Rectal smooth muscle tissue (tissue), 1 donor: ENCODE measurements around the gene EARS2.

Experiments
- H3K27ac ChIP-seq: one replicate; pipeline ENCODE4 v1.7.0; 2013; ENCODE audit warnings: low read depth, low read length, inconsistent platforms
- H3K27me3 ChIP-seq: one replicate; pipeline ENCODE4 v1.7.0; 2013; ENCODE audit warnings: low read length; ENCODE audit not compliant: control insufficient read depth, insufficient read depth
- H3K36me3 ChIP-seq: one replicate; pipeline ENCODE4 v1.7.0; 2013; ENCODE audit warnings: low read length; ENCODE audit not compliant: control insufficient read depth, insufficient read depth
- H3K4me1 ChIP-seq: one replicate; pipeline ENCODE4 v1.7.0; 2013; ENCODE audit warnings: low read length; ENCODE audit not compliant: control insufficient read depth, insufficient read depth
- H3K4me3 ChIP-seq: one replicate; pipeline ENCODE4 v1.7.0; 2013; ENCODE audit warnings: low read length
- H3K9ac ChIP-seq: one replicate; pipeline ENCODE4 v1.7.0; 2013; ENCODE audit warnings: low read length

The EARS2 gene

DNA sequence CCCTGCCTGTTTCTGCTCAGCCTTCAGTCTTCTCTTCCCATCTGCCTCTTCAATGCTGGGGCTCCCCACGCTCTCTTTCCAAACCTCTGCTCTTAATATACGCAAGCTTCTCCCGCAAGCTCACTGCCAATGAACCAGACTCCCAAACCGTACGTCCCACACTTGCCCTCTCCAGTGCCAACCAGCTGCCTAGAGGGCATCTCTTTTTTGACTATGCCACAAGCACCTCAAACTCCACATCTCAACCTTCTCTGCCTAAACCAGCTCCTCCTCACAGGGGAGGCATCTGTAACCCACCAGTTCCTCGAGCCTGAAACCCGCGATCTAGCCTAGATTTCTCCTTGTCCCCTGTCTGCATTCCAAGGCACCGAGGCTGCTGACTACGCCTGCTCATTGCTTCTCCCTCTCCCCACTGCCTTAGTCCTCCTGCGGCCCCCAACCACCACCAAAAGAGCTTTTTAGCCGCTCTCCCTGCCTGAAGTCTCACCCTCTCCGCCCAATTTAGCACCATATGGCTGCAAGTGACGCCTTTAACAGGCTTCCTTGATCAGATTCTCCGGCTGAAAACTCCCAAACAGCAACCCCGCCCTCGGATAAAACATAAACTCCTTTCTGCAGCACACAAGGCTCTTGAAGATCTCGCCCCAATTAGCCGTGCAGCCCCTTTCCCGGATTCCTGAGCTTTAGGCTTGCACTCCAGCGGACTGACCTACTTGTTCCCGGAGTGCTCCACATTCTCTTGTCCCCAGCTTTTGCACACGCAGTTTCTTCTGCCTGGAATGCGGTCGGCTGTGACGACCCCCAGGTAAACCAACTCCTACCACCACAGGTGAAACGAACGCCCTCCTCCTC lies 48.3 kb downstream of the EARS2 start:
- H3K27me3 ChIP-seq: no peaks in the 10 kb centered on the region
- peak overlapping the region; percentile 25 for H3K9ac ChIP-seq
- H3K36me3 ChIP-seq: no peaks in the 10 kb centered on the region
- peak overlapping the region; percentile 80 for H3K4me3 ChIP-seq
- no peak overlapping the region for H3K27ac ChIP-seq
- H3K4me1 ChIP-seq: peaks cover 2% of the 10 kb centered on the region

DNA sequence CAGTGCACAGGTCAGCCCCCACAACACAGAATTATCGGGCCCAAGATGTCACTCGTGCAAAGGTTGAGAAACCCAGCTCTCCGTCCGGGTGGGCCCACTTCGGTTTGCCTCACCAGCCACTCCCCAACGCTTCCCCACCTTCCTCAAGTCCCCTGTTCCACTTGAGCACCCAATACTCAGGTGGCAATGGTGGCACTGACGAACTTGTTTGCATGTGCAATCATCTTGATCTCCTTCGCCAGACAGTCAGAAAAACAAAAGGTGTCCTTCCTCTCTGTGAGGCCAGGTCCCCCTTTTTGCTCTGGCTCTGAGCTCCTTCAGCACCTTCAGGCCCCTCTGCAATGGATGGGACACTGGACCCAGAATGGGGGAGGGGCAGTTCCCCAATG lies 50.5 kb downstream of the EARS2 start:
- Histone ChIP-seq H3K27ac (no peak overlapping the region), H3K36me3 (no peaks in the 10 kb centered on the region), H3K9ac (no peak overlapping the region), H3K4me3 (no peak overlapping the region), H3K27me3 (no peaks in the 10 kb centered on the region), H3K4me1 (peaks cover 2% of the 10 kb centered on the region)

DNA sequence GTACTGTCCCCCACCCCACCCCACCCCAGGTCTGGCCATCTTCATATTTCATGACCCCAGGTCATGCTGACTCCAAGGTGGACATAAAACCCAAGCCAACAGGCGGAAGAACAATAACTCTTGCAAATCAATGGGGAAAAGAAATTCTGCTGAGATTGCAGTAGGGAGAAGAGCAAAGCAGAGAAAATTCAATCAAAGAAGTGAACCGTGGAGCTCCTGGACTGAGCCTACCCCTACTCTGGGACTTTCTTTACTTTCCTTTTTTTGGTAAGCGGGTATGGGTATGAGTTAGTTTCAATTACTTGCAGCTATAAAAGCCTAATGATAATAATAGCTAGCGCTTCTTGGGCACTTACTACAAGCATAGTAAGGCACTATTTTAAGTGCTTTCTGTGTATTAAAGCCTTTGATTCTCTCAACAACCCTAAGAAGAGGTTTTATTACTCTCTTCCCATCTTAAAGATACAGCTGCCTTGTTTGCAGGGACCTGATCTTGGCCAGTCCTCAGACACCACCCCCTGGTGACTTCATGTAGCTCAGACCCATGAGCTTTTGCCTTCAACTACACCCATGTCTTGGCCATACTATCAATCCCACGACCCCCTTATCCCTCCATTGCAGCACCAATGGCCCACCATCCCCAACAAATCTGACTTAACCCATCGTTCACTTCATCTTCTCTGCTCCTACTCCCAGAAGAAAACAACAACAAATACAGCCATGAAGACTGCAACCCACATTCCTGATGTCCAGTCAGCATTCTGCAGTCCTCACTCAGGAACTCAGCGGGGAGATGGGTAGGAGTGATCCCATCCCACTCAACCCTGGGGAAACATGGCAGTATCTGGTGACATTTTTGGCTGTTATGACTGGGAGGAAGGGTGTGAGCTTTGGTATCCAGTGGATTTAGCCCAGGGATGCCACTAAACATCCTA lies 51.2 kb downstream of the EARS2 start:
- Histone ChIP-seq H3K27me3 (no peaks in the 10 kb centered on the region), H3K27ac (no peak overlapping the region), H3K36me3 (no peaks in the 10 kb centered on the region), H3K9ac (no peak overlapping the region), H3K4me3 (no peak overlapping the region), H3K4me1 (peaks cover 2% of the 10 kb centered on the region)

DNA sequence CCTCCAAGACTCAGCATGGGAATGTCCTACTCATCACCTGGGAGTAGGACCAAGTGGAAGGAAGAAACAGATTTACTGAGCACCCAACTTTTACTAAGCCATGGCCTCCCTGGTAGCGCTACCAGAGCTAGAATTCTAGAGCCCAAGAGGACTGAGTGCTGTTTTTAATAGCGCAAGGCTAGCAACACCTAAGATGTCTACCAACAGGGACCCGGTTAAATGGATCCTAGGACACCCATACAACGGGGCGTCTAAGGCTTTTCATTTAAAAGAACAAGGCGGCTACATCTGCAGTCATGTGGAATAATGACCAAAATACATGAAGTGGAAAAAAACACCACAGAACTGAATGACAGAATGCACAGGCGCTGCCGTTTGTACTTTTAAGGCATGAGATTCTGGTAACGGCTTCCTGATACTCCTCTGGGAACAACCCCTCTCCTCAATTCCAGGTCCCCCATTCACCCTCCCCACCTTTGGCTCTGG lies 51.9 kb downstream of the EARS2 start:
- no peak overlapping the region for H3K4me3 ChIP-seq
- H3K9ac ChIP-seq: no peak overlapping the region
- no peak overlapping the region for H3K27ac ChIP-seq
- H3K4me1 ChIP-seq: peaks cover 2% of the 10 kb centered on the region
- no peaks in the 10 kb centered on the region for H3K27me3 ChIP-seq
- H3K36me3 ChIP-seq: no peaks in the 10 kb centered on the region

DNA sequence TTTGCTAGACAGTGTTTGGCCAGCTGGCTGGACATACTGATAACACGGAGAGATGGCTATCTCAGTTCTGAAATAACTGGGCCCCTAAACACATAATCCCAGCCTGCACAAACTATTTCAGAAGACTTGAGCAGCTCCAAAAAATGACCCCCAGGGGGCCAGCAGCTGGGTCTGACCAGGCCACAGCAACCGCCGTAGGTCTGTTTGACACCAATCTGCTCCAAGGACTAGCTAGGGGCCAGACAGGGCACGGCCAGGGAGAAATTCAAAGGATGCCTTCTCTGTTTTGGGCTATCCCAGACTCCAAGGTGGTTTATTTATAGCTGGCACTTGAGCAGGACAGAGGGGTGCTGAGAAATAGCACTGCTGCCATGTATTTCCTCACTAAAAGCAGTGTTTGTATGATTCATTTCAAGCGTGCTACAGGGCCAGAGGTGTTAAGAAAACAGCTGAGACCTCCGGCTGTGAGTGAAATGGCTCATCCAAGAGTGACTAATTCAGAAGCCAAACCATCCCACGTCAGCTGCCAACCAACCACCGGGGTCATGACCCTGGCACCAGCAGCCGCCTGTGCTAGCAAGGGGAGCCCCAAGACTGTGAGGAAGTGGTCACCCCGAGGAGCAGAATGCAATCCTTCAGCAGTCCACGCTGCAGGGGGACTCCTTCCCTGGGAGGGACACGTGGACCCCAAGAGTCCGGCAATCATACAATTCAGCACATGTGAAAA lies 52.5 kb downstream of the EARS2 start:
- Histone ChIP-seq H3K36me3 (no peaks in the 10 kb centered on the region), H3K4me1 (peaks cover 2% of the 10 kb centered on the region), H3K4me3 (no peak overlapping the region), H3K27ac (no peak overlapping the region), H3K27me3 (no peaks in the 10 kb centered on the region), H3K9ac (no peak overlapping the region)

DNA sequence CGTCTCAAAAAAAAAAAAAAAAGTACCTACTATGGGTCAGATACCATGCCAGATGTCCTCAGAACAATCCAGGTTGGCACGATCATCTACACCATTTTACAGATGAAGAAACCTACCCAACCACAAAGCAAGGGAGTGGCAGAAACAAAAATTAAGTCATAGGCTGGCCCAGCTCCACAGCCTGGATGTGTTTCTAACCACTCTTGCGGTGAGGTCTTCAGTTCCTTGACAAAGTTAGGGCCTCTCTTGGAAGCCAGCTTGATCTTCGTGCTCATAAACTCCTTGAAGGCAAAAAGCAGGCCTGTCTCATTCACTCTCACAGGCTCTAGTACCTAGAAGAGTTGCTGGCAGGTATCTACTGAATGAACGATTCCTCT lies 53.1 kb downstream of the EARS2 start:
- no peak overlapping the region for H3K27ac ChIP-seq
- no peaks in the 10 kb centered on the region for H3K27me3 ChIP-seq
- H3K36me3 ChIP-seq: no peaks in the 10 kb centered on the region
- no peak overlapping the region for H3K4me3 ChIP-seq
- no peak overlapping the region for H3K9ac ChIP-seq
- H3K4me1 ChIP-seq: peaks cover 2% of the 10 kb centered on the region

DNA sequence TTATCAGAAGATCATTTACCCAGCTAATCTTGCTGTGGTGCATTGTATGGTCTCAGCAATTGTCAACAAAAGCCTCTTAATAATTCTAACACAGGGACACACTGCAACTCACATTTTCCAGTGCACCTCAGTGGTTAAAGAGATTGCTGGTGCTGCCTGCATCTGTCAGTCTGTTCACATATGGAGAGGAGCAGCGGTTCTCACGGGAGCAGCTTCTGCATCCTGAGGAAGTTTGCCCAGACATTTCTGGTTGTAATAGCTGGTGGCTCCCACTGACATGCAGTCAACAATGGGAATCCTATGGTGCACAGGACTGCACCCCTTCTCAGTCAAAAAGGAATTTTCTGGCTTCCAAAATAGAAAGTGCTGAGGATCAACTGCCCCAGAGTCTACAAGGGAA lies 54.7 kb downstream of the EARS2 start:
- Histone ChIP-seq H3K4me3 (no peak overlapping the region), H3K27ac (no peak overlapping the region), H3K4me1 (peaks cover 2% of the 10 kb centered on the region), H3K9ac (no peak overlapping the region), H3K36me3 (no peaks in the 10 kb centered on the region), H3K27me3 (no peaks in the 10 kb centered on the region)

DNA sequence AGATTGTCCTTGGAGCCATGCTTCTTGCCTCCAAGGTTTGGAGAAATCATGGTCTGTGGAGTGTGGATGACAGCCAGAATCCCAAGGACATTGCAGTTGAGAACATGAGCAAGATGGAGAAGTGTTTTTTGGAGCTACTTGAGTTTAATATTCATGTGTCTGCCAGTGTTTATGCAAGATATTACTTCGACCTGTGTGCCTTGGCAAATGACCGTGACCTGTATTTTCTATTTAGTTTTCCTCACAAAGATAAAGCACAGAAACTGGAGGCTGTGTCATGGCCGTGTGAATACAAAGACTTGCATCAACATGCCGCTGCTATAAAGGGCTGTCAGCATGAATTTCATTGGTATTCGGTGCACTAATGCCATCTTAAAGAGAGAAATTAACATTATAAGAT lies 55.9 kb downstream of the EARS2 start:
- Histone ChIP-seq H3K36me3 (no peaks in the 10 kb centered on the region), H3K4me1 (peaks cover 2% of the 10 kb centered on the region), H3K27me3 (no peaks in the 10 kb centered on the region), H3K27ac (no peak overlapping the region), H3K4me3 (no peak overlapping the region), H3K9ac (no peak overlapping the region)

DNA sequence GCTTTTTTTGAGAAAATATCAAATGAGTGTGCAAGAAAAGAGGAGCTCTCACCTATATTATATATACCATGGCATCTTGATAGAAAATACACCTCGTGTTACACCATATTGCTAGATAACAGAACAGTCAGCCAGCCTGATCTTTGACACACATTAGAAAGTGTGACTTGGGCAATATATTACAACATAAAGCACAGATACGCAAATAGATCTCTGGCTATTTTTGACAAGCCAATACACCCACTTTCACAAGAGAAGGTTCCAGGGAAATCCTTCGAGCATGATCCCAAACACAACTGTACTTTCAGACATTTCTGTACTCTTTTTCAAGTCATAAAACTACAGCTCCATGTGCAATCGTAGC lies 56.3 kb downstream of the EARS2 start:
- Histone ChIP-seq H3K9ac (no peak overlapping the region), H3K27me3 (no peaks in the 10 kb centered on the region), H3K27ac (no peak overlapping the region), H3K36me3 (no peaks in the 10 kb centered on the region), H3K4me1 (peaks cover 2% of the 10 kb centered on the region), H3K4me3 (no peak overlapping the region)

DNA sequence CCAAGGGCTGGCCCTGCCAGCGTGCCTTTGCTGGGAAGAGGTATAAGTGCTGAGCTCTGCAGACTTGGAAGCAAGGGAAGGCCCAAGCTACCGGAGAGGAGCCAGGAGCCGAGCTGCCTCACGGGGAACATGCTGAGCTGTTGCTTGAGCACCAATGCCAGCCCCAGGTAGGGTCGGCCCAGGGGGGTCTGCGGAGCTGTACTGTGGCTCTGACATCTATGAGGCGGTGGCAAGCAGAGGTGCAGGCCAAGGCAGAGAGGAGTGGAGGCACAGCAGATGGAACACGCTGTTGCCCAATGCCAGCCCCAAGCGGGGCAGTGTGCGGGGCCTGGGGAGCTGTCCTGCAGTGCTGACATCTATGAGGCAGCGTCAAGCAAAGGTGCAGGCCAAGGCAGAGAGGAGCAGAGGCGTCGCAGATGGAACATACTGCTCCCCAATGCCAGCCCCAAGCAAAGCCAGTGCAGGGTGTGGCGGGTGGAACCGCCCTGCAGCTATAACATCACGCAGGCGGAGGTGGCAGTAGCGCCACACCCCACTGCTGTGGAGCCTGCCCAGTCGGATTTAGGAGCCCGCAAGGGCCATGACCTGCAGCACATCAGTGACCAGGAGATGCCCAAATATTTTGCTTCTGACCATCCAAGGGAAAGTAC lies 56.8 kb downstream of the EARS2 start:
- no peak overlapping the region for H3K27ac ChIP-seq
- H3K27me3 ChIP-seq: no peaks in the 10 kb centered on the region
- H3K9ac ChIP-seq: no peak overlapping the region
- peaks cover 2% of the 10 kb centered on the region for H3K4me1 ChIP-seq
- no peaks in the 10 kb centered on the region for H3K36me3 ChIP-seq
- no peak overlapping the region for H3K4me3 ChIP-seq

DNA sequence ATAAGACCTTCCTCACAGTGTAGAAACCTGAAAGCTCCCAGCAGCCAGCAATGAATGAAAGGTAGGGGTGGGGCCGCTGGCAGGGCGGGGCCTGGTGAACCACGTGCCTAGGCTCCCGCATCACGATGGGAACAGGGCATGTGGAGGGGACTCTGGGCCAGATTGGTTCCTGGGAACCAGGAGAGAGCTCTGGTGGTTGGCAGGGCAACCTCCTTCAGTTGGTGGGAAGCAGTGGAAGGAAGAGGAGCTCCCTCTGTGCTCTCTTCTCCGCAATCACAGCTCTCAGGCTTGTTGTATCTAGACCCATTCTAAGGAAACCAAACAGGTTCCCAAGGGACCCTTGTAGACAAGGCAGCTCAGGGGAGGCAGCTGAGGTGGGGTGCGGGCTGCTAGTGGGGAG lies 57.3 kb downstream of the EARS2 start:
- H3K27ac ChIP-seq: no peak overlapping the region
- H3K9ac ChIP-seq: no peak overlapping the region
- peaks cover 2% of the 10 kb centered on the region for H3K4me1 ChIP-seq
- H3K27me3 ChIP-seq: no peaks in the 10 kb centered on the region
- H3K4me3 ChIP-seq: no peak overlapping the region
- H3K36me3 ChIP-seq: no peaks in the 10 kb centered on the region

DNA sequence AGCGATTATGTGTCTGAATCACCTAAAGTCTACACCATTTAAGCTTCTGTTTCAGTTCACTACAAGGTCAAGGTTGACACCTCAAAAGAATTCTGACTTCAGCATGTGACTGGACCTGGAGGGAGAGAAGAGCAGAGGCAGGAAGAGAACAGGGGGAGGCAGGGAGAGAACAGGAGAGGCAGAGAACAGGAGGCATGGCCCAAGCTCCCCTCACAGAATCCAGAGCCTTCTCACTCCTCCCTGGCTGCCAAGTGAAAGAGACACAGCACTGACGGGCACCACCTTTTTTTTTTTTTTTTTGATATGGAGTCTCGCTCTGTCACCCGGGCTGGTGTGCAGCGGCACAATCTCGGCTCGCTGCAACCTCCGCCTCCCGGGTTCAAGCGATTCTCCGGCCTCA lies 58.3 kb downstream of the EARS2 start:
- Histone ChIP-seq H3K4me1 (no peaks in the 10 kb centered on the region), H3K9ac (no peak overlapping the region), H3K36me3 (peaks cover 5% of the 10 kb centered on the region), H3K4me3 (no peak overlapping the region), H3K27ac (no peak overlapping the region), H3K27me3 (no peaks in the 10 kb centered on the region)
